ENCODE results near the gene APBA1. TPM values are rescaled to one million over a fixed set of nuclear protein-coding genes. Genes with fewer than 3 reads are reported as not detected.

APBA1 gene
- polyA plus RNA-seq, 1 donor (not counting 4 experiments of a cell fraction or from before 2014, with no cell fraction given) = 0.66 TPM

- Histone ChIP-seq H3K4me1 (ENCODE audit: control insufficient read depth, extremely low read depth, insufficient read depth, low read length) (no peaks in the 10 kb centered on the region), H3K79me2 (ENCODE audit: control insufficient read depth, insufficient read depth, low read length) (no peaks in the 10 kb centered on the region), H2AFZ (ENCODE audit: control insufficient read depth, low read length) (no peak overlapping the region), H3K9ac (ENCODE audit: control insufficient read depth, extremely low read depth, insufficient read depth, low read length) (no peak overlapping the region), H3K27ac (ENCODE audit: control insufficient read depth, insufficient read depth, low read length) (no peak overlapping the region), H3K36me3 (ENCODE audit: control insufficient read depth in 2 of 2, extremely low read depth in 1 of 2, insufficient read depth in 2 of 2, low read length in 2 of 2) (no peaks in the 10 kb centered on the region), H4K20me1 (ENCODE audit: control insufficient read depth, extremely low read depth, insufficient read depth, low read length) (no peaks in the 10 kb centered on the region), H3K9me1 (ENCODE audit: control insufficient read depth, extremely low read depth, insufficient read depth, low read length) (no peaks in the 10 kb centered on the region), H3K9me3 (ENCODE audit: control insufficient read depth, low read depth, low read length) (no peaks in the 10 kb centered on the region), H3K27me3 (ENCODE audit: control insufficient read depth, extremely low read depth, insufficient read depth, low read length) (no peaks in the 10 kb centered on the region), H3K4me2 (ENCODE audit: control insufficient read depth, extremely low read depth, insufficient read depth, low read depth, low read length) (no peak overlapping the region), H3K4me3 (ENCODE audit: control insufficient read depth in 2 of 3, extremely low read depth in 1 of 3, insufficient read depth in 2 of 3, low read depth in 1 of 3, low read length in 3 of 3) (no peak overlapping the region)
- DNase-seq (ENCODE audit: low read depth, low spot score) (no peak), FAIRE-seq (no peak)
- dilution Hi-C loops (cut with MboI; ENCODE audit: extremely low pct_ligation_motif_present, low sequenced_read_pairs) = no loop called here
- TF ChIP-seq EZH2 (IDR thresholded peaks at IDR 0.05; ENCODE audit: low read length) (no peak), CTCF (optimal IDR thresholded peaks at IDR 0.05 in 1 of 3, IDR thresholded peaks at IDR 0.05 in 1 of 3, conservative IDR thresholded peaks at IDR 0.05 in 1 of 3; ENCODE audit: extremely low read depth in 1 of 3, insufficient read depth in 2 of 3, low read length in 3 of 3) (no peak)
These were observed 51.4 kb downstream of the APBA1 start for GRCh38 chr9:69620731-69621130.

- Histone ChIP-seq H4K20me1 (ENCODE audit: control insufficient read depth, extremely low read depth, insufficient read depth, low read length) (no peaks in the 10 kb centered on the region), H3K9ac (ENCODE audit: control insufficient read depth, extremely low read depth, insufficient read depth, low read length) (no peak overlapping the region), H2AFZ (ENCODE audit: control insufficient read depth, low read length) (no peak overlapping the region), H3K27ac (ENCODE audit: control insufficient read depth, insufficient read depth, low read length) (no peak overlapping the region), H3K79me2 (ENCODE audit: control insufficient read depth, insufficient read depth, low read length) (no peaks in the 10 kb centered on the region), H3K9me1 (ENCODE audit: control insufficient read depth, extremely low read depth, insufficient read depth, low read length) (no peaks in the 10 kb centered on the region), H3K27me3 (ENCODE audit: control insufficient read depth, extremely low read depth, insufficient read depth, low read length) (no peaks in the 10 kb centered on the region), H3K36me3 (ENCODE audit: control insufficient read depth in 2 of 2, extremely low read depth in 1 of 2, insufficient read depth in 2 of 2, low read length in 2 of 2) (no peaks in the 10 kb centered on the region), H3K9me3 (ENCODE audit: control insufficient read depth, low read depth, low read length) (no peaks in the 10 kb centered on the region), H3K4me2 (ENCODE audit: control insufficient read depth, extremely low read depth, insufficient read depth, low read depth, low read length) (no peak overlapping the region), H3K4me3 (ENCODE audit: control insufficient read depth in 2 of 3, extremely low read depth in 1 of 3, insufficient read depth in 2 of 3, low read depth in 1 of 3, low read length in 3 of 3) (no peak overlapping the region), H3K4me1 (ENCODE audit: control insufficient read depth, extremely low read depth, insufficient read depth, low read length) (no peaks in the 10 kb centered on the region)
- dilution Hi-C loops (cut with MboI; ENCODE audit: extremely low pct_ligation_motif_present, low sequenced_read_pairs) = no loop called here
- DNase-seq (ENCODE audit: low read depth, low spot score) (no peak), FAIRE-seq (no peak)
- TF ChIP-seq EZH2 (IDR thresholded peaks at IDR 0.05; ENCODE audit: low read length) = no peak
- TF ChIP-seq CTCF (optimal IDR thresholded peaks at IDR 0.05 in 1 of 3, IDR thresholded peaks at IDR 0.05 in 1 of 3, conservative IDR thresholded peaks at IDR 0.05 in 1 of 3; ENCODE audit: extremely low read depth in 1 of 3, insufficient read depth in 2 of 3, low read length in 3 of 3) = no peak
These were observed 52.9 kb downstream of the APBA1 start for GRCh38 chr9:69619233-69619632.

All from keratinocyte (primary cell).